HG03097 (cell line): ENCODE results near the gene GLI3.

Experiments
- ATAC-seq: cut with Tn5 transposase; IDR thresholded peaks from one replicate; pipeline ENCODE4 v1.9.1; 2021; ENCODE audit not compliant: unreplicated experiment, low FRiP score

The GLI3 gene

DNA sequence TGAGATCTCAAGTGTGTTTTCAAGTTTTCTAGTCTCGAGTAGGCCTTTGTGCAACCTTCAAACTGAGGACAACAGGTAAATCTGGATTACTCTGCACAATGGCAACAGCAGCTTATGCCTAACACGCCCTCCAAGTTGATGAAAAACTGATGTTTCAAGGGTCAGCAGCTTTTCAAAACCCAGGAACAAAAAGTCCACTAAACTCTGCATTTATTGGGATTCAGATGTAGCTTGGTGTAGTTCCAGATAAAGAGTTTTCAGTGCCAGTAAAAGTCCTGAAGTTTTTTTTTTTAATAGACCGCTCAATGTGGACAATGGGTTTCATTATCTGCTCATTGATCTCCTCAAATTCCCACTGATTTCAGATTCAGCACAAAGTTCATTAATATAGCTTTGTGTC is 259.3 kb downstream of the GLI3 start:
- no peak for ATAC-seq

DNA sequence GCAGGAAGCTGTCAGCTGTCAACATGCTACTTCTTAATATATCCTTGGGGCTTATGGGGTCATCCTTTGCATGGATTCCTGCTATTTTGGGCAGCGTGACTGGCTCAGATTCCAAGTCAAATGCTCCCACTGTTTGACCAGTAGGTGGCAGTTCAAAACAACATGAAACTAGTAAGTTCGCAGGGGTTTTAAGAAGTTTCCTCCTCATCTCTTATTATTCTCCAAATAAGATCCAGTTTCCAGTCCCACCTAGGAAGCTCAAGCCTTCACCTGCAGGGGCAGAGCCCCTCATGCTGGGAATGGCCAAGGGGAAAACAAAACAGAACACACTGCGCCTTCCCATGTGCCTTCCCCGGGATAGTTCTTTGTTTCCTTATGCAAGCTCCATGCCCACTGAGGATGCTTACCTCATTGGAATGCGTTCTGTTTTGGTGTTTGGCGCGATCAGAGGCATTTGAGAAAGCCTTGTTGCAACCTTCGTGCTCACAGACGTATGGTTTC is 259.8 kb downstream of the GLI3 start:
- ATAC-seq: no peak

DNA sequence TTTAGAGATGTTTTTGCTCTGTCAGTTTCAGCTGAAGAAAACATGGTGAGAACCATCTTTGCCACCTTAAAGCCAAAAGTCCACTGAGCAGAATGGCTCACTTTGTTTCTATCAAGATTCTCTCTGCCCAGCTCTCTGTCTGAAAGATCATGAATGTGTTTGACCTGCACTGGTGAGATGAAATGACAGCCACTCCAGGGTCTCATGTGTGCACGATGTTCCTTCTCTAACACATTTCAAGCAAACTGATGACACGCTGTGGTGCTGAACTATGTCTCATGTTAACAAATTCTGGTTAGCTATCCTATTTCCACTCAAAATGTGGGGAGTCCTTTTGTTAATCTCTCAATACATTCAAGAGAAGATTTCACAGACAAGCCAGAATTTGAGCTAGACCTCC is 260.6 kb downstream of the GLI3 start:
- no peak for ATAC-seq

DNA sequence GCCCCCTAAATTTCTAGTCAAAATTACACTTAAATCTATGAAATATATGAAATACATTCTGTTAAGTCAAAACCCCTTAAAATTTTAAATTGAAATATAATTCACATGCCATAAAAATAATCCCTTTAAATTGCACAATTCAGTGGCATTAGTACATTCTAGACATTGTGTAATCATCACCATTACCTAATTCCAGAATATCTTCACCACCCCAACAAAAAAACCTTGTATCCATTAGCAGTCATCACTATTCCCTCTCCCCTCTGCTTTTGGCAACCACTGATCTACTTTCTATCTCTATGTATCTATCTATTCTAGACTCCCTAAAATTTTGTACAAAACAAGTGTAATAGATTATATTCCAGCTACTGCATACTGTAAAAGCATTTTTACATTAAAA is 261.2 kb downstream of the GLI3 start:
- no peak for ATAC-seq

DNA sequence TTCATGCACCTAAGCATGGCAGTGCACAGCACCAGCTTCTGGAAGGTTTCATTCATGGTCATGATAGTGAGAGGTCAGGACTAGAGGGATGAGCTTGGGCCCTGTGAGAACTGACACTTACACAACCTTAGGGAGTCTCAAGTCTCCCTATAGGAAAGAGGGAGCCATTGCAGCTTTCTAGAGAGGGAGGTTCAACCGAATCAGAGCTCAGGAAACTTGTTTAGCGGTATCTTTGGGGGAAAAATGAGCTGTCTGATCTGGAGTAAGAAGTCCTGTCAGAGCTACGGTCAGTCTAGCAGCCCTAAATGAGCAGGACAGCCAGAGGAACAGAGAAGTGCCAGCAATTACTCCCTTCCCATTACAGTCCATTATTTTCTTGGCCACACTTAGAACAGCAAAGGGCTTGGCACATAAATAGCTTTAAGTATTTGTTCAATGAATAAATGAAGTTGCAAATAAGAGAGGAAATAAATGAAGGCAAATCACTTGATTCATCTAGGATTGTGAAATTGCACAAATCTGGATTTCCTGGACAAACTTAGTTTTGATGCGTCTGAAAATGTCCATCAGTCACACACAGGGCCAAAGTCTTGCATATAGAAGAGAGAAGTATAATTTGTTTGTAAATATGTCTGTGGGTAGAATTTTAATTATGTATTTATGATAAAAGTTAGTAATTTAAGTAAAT is 262.0 kb downstream of the GLI3 start:
- ATAC-seq: no peak

DNA sequence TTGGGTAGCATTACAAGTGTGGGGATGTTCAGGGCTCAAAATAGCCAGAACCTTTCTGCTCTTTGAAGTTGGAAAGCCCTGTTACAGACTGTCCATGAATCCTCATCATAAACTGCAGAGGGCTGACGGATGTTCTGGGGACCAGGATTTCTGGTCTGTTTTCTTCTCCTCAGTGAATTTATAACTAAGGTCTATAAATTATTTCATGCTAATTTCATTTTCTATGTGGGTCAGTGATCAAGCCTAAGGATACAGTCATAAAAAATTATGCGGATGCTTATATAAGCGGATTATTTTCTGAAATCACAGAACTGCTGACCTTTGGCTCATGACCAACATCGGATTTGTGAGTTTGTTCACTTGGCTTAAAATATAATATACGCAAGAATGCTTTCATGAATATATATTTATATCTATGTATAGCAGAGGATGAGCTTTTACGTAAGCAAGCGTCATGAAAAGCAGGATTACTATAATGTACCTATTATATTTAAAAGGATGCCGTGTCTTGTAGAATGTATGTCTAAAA is 263.7 kb downstream of the GLI3 start:
- no peak for ATAC-seq

DNA sequence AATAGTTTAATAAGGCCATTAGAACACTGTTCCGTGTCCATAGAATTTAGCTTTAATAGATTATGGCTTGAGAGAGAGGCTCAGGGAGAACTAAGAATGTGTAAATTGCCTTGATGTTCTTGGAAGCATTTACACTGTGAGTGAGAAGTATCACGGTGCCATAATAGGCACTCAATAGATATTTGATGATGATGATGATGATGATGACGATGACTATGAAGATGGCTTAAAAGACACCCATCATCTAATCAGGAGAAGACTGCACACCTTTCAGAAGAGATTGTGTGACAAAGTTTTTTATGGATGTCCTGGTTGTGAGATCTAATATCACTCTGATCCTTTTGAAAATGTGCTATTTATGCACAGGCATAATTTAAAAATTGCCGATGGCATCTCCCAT is 264.2 kb downstream of the GLI3 start:
- no peak for ATAC-seq

DNA sequence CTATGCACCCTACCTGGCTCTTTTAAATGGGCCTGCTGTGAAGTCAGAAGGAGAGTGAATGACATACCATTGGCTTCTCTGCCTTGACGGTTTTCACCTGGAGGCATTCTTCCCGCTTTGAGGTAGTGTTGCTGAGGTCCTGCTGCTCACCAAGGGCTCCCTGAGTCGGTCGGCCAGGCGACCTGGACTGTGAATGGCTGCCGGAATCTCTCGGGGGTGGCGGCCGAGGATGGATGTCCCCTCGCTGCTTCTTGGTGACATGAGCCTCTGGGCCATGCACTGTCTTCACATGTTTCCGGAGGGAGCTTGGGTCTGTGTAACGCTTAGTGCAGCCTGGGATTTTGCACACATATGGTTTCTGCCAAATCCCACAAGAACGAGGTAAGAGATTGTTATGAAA is 264.7 kb downstream of the GLI3 start:
- no peak for ATAC-seq

DNA sequence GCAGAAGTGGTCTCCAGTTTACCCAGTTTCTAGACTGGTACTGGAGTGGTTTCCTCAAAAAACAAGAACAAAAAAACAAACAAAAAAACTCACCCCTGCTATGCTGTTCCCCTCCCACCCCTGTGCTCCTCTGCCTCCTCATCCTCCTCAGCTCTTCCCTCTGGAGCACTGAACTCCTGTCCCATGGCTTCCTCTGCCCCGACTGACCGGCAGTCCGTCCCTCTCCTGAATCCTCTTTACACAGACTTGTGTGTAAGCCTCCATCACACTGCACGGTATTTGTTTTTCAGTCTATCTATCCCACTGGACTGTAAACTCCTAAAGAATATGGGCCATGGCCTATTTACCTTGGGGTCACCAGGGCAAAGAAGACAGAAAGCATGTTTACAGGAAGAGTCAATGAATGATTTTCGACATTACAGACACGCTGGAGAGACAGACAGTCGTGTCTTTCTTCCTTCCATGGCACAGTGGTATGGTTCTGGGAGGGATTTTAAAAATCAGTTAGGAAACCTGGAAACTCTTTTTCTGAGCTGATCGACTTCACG is 265.3 kb downstream of the GLI3 start:
- no peak for ATAC-seq

DNA sequence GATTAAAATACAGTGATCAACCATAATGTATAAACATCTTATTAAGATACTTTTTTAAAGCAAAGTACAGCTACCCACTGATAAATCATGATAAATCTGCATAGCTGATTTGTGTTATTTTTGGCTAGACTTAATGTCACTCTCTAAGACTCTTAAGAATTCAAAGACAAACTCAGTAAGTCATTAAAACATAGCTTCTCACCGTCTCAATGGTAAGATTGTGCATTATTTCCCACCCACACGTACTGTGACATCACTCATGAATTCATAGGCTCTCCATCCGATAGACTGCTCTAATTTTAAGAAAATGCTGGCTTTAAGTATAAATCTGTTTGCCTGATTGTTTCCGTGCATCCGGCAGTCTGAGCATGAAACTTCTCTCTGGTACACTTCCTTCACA is 266.1 kb downstream of the GLI3 start:
- no peak for ATAC-seq

DNA sequence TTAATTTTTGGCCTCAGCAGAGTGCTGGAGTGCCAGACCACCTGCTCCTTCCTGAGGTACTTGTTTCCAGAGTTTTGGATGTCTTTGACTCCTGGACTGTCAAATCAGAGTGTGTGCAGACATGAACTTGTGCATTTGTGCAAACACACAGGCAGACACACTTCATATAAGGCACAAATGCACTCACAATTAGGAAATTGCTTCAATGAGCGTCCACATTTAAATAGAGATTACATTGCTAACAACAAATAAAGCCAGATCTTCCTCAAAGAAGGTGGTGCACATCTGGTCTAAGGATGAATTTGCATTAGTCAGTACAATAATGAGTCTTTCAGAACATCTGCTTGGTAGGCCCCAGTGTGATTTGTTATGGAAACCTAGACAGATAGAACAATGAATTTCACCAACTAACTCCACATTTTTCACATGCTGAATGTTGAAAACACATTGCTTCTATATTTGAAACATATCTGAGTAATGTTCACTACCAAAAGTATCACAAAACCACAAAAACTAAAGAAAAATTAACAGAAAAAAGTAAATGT is 267.4 kb downstream of the GLI3 start:
- ATAC-seq: no peak

DNA sequence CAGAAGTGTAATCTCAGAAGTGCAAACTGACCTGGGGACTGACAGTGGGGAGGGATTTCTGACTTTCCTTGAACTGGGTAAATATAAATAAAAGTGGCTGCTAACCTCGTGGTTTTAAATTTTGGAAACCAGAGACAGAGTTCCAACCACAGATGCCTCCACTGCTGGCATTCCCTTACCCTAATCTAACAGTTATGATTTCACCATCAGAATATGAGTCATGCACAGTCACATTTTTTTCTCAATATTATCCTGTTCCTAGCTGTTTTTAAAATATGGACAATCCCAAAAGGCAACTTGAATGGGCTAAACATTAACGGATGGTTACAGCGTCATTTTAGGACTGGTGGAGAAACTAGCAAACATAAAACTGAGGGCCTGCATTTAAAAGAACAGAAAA is 269.9 kb downstream of the GLI3 start:
- no peak for ATAC-seq

DNA sequence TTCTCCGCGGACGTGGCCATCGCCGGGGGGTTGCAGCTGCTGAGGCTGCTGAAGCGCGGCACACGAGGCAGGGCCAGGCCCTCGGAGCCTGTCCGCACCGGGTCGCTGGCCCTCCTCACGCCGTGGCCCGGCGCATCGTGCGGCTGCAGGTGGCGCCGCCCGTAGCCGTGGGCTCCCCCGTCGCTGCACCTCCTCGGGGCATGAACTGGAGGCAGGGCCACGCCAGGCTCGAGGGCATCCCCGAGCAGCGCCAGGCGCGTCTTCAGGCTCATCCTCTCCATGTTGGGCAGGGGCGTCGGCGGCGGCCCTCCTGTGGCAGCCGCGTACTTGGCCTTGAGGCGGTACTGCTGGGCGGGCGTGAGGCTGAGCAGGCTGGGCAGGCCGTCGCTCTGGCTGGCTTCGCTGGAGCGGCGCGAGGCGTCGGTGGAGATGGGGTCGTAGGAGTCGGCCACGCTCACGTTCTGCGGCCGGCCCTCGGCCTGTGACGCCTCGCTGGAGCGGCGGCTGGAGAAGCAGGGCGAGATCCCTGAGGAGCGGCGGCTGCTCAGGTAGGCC is 271.0 kb downstream of the GLI3 start:
- ATAC-seq: no peak

DNA sequence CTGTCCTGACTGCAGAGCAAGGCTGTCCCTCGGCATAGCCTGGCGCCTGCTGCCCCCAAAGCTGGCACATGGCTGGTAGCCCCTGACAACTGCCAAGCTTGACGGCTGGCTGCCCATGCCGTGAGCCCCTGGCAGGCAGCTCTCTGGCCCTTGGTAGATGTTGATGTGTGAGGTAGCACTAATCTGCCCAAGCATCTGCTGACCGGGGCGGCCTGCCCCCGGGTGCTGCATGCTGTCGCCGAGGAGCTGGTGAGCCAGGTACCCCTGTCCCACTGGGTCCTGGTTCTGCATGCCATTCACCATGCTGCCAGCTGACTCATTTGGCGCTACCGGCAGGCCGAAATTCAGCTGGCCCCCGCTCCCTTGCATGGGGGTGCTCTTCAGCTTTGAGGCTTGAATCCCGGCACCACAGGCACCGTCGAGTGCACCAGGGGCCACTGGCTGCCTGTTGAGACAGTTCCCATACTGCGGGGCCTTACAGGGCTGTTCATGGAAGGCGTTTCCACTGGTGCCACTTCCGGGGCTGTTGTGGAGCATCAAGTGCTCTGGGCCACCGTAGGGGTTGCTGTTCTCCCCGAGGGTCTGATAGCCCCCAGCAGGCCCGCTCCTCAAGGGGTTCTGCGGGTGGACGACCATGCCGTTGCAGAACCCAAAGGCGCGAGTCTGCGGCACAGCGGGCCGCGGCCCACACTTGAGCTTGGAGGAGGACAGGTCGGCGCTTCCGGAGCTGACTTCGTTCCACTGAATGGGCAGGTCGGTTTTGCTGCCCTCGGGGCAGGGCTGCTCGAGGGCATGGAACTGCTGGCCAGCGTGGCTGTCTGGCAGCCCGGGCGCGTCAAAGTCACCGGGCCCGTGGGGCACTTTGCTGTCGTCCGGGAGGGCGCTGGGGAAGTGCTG is 271.9 kb downstream of the GLI3 start:
- ATAC-seq: no peak

DNA sequence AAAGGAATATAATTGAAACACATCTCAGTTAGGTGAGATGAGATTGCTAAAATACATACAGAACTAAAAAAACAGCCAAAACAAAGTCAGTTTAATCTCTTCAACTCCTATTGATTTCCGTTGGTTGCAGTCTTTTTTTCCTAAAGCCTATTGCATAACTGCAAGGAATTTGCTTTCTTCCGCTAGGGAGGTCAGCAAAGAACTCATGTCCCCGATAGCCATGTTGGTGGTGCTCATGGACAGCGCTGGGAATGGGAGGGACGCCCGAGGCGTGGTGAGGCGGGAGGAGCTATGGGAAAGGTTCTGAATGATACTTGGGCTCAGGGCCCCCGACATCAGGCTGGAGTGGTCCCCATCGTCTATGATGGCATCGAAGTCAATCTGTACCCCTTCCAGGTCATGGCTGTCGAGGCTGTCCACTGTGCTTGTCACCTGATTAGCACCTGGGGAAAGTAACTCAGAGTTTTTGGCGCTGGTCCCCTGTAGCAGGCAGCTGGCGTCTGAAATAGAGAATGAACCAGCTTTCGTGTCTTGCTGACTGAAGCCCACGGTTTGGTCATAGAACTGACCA is 272.7 kb downstream of the GLI3 start:
- ATAC-seq: no peak

DNA sequence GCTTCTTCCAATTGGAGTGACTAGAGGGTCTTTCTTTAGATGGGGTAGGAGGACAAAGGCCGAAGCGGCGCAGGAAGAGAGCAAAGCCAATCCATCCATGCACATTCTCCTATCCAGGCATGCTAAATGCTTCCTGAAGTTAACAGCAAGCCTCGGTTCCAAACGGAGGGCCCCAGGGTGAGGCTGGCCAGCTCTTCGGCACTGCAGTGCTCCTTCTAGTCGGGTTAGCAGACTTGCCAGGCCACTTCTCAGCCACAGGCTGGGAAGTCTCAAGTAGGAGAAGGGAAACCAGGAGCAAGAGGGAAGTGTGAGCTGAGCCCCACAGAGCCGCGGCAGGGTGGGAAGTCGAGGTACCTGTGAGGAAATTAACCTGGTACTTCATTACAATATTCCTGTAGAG is 280.3 kb downstream of the GLI3 start:
- ATAC-seq: no peak

DNA sequence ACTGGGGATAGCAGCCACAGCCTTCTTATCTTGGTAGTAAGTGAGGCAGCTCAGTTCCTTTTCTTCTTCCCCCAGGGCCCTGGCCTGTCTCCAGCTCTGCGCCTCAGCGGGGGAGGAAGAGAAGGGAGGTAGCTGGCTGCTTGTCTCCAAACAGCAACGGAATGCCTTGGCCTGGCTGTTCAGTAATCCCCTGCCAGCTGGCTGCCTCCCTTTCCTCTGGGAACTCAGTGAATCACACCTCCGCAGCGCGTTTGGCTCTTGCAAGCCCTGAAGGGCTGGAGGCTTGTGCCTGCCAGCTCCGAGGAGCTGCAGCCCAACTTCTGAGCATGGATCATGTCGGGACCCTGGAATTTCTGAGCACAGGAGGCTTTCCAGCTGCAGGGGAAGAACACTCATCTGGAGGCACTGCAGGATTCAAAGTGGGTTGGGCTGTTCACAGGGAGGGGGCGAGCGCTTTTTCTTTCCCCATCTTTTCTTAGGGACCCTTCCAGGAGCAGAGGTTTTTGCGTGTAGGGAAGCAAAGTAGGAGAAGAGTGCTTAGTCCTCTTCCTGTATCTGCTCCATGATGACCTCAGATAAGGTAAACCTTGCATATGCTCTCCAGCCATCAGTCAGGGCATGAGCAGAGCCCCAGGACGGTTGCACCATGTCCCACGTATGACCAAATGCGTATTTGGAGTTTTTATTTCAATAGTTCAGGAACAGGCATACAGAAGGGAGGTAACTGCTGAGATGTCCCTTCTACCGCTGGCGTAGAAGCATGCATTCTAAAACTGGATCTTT is 280.9 kb downstream of the GLI3 start:
- no peak for ATAC-seq

DNA sequence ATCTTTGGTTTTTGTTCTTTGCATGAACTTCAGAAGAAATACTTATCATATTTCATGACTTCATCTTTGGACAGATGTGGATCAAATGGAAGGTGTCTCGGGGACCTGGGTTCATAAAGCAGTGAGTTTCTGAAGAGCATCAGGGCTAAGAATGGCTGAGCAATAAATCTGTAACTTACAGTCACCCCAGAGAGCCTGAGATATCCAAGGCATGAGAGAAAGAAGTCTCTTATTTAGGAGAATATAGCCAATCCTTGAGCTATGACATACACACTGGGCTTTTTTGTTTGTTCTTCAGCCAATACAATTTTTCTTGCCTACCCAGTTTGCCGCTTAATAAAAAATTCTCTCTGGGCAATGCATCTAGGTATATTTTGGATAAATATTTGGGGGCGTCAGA is 281.6 kb downstream of the GLI3 start:
- no peak for ATAC-seq

DNA sequence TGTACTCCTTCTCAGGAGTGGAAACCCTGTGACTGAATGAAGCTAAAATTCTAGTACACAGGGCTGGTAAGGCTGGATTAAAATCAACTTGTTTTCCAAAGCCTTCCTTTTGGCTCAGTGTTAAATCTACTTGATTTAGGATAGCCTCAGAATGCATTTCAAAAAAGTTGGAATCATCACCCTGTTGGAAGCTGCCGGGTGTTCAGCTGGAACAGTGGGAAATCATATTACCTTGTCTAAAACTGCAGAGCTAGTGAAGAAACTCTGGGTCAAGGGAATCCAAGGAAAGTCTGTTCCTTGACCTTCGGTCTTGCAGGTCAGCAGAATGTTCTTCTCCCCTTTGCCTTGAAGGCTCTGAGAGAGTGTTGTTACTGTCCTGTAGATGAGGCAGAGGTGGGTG is 282.0 kb downstream of the GLI3 start:
- no peak for ATAC-seq

DNA sequence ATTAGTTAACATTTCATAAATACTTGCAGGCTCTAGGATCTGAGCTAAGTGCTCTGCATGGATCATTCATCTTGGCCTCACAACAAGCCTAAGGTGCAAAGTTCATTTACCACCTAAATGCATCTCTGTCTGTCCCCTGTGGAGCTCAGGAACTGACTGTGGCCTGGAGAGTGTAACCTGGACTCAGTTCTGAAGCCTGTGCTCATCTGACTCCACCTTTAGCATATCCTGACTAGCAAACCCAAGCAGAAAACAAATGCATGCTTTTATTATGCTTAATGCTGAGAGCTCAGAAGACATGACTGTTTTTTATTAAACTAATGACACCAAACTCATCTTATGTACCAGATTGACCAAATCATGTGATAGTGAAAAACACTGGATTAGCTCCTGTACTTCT is 288.5 kb downstream of the GLI3 start:
- ATAC-seq: no peak
